Measurements from ENCODE around the gene SPIN1. TPM values are rescaled to one million over a fixed set of nuclear protein-coding genes. Genes with fewer than 3 reads are reported as not detected.

The SPIN1 gene
- total and polyA plus RNA-seq, 12 donors = 36.3 to 79.9 (median 57.4) TPM

DNA sequence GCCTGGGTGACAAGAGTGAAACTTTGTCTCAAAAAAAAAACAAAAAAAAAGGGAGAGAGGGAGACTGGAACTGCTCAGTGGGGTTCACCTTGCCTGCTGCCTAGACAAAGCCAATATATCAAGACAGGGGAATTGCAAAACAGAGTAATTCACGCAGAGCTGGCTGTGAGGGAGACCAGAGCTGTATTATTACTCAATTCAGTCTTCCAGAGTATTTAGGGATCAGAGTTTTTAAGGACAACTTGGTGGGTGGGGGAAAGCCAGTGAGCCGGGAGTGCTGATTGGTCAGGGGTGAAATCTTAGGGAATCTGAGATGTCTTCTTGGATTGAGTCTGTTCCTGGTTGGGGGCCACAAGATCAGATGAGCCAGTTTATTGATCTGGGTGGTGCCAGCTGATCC lies 25.6 kb upstream of the SPIN1 start:
- no peaks in the 10 kb centered on the region for H3K27me3 ChIP-seq
- H3K4me1 ChIP-seq (replicated peaks in 1 of 2) = no peaks in the 10 kb centered on the region
- no peak overlapping the region for H3K4me3 ChIP-seq
- H3K27ac ChIP-seq = no peak overlapping the region
- H3K9me3 ChIP-seq (replicated peaks in 1 of 3) = no peaks in the 10 kb centered on the region
- no peak for TF ChIP-seq POLR2A (IDR thresholded peaks at IDR 0.05)
- TF ChIP-seq CTCF (IDR thresholded peaks at IDR 0.05) = no peak
- no peaks in the 10 kb centered on the region for H3K36me3 ChIP-seq (replicated peaks in 1 of 2)
- intact Hi-C loops (cut with DNase I) = no loop called here
- WGBS, 4 donors = 81 to 90% (median 86%) methylated on average over 2 of the region's 2 CpGs
- DNase-seq = no peak

DNA sequence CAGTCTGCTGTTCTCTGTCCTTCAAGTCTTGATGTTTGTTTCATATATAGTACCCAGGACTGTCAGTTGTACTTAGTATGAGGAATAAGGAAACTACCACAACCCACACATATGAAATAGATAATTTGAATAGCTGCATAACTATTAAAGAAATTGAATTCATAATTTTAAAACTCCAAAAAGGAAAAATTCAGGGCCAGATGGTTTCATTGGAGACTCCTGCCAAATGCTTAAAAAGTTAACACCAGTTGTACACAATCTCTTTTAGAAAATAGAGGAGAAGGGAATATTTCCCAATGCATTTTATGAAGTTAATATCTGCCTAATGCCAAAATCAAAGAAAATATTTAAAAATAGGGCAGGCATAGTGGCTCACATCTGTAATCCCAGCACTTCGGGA lies 24.6 kb upstream of the SPIN1 start:
- intact Hi-C loops (cut with DNase I) = no loop called here
- Histone ChIP-seq H3K4me3 (no peak overlapping the region), H3K27ac (no peak overlapping the region), H3K4me1 (replicated peaks in 1 of 2) (no peaks in the 10 kb centered on the region), H3K27me3 (no peaks in the 10 kb centered on the region), H3K9me3 (replicated peaks in 1 of 3) (no peaks in the 10 kb centered on the region), H3K36me3 (replicated peaks in 1 of 2) (no peaks in the 10 kb centered on the region)
- no peak for DNase-seq
- 73 to 94% (median 93%) methylated on average over 1 of the region's 1 CpG for WGBS, 4 donors
- TF ChIP-seq CTCF (IDR thresholded peaks at IDR 0.05) (no peak), POLR2A (IDR thresholded peaks at IDR 0.05) (no peak)

DNA sequence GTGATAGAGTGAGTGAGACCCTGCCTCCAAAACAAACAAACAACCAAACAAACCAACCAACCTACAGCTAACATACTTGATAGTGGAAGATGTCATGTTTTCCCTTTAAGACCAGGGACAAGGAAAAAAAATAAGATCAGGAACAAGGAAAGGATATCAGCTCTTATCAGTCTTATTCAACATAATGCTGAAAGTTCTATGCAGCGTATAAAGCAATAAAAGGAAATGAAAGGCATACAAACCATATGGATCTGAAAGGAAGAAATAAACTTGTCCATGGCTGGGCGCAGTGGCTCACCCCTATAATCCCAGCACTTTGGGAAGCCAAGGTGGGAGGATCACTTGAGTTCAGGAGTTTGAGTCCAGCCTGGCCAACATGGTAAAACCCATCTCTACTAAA lies 23.5 kb upstream of the SPIN1 start:
- Histone ChIP-seq H3K27me3 (no peaks in the 10 kb centered on the region), H3K36me3 (replicated peaks in 1 of 2) (no peaks in the 10 kb centered on the region), H3K27ac (no peak overlapping the region), H3K9me3 (replicated peaks in 1 of 3) (no peaks in the 10 kb centered on the region), H3K4me1 (replicated peaks in 1 of 2) (no peaks in the 10 kb centered on the region), H3K4me3 (no peak overlapping the region)
- intact Hi-C loops (cut with DNase I) = no loop called here
- no peak for DNase-seq
- TF ChIP-seq POLR2A (IDR thresholded peaks at IDR 0.05) = no peak
- no peak for TF ChIP-seq CTCF (IDR thresholded peaks at IDR 0.05)
- whole genome bisulfite sequencing, 4 donors = 80 to 91% (median 89%) methylated on average over 2 of the region's 2 CpGs

DNA sequence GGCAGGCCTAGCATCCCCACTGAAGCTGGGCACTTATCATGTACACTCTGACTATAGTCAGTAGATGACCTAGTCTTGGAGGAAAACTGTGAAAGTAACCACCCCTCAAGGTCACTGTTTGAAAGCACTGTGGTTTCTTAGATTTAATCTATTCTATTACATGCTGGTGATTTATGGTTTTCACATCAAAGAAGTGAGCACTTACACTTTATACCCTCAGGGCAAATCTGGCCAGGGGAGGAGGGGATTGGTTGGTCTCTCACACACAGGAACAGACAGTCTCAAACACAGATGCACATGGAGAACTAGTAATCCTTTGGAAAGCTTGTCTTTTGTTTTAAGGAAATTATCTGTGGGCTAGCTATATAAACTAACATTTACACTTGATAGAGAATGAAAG lies 17.9 kb upstream of the SPIN1 start:
- intact Hi-C loops (cut with DNase I) = no loop called here
- H3K9me3 ChIP-seq (replicated peaks in 1 of 3) = no peaks in the 10 kb centered on the region
- TF ChIP-seq POLR2A (IDR thresholded peaks at IDR 0.05) = no peak
- TF ChIP-seq CTCF (IDR thresholded peaks at IDR 0.05) = no peak
- no peak overlapping the region for H3K4me3 ChIP-seq
- no peak for DNase-seq
- H3K36me3 ChIP-seq (replicated peaks in 1 of 2) = no peaks in the 10 kb centered on the region
- H3K4me1 ChIP-seq (replicated peaks in 1 of 2) = no peaks in the 10 kb centered on the region
- no peak overlapping the region for H3K27ac ChIP-seq
- no peaks in the 10 kb centered on the region for H3K27me3 ChIP-seq
